MCF 10A (cell line): ENCODE results near the gene UBE2J1. TPM values are rescaled to one million over a fixed set of nuclear protein-coding genes. Genes with fewer than 3 reads are reported as not detected.

Experiments used
- BruUV-seq: library from RNA; stranded (reverse); fragments of 400-500 nt; replicated peaks from 2 replicates; lab custom pipeline; 2021; lab: Mats Ljungman, UMichigan
- CTCF ChIA-PET: fragments of 300-600 bp; sonication (Branson Sonifier 250); formaldehyde crosslinking; extraction: SDS; loops from one replicate; lab custom pipeline; 2021; ENCODE audit warnings: antibody characterized with exemption, inconsistent platforms; lab: Yijun Ruan, JAX
- POLR2A ChIA-PET: fragments of 300-600, 350-650 bp; sonication (Branson Sonifier 250); formaldehyde crosslinking; extraction: SDS; loops from one replicate; lab custom pipeline; 2020; ENCODE audit warnings: antibody characterized with exemption, inconsistent platforms; lab: Yijun Ruan, JAX
- DNase-seq: peaks from one replicate; pipeline ENCODE4 v3.0.0-alpha.2; 2018; ENCODE audit not compliant: unreplicated experiment
- H3K27ac Mint-ChIP-seq: one replicate; pipeline ENCODE4 v1.8.0; 2022; ENCODE audit warnings: mild to moderate bottlenecking, low read depth, mixed read lengths; ENCODE audit not compliant: unreplicated experiment
- H3K27me3 Mint-ChIP-seq: one replicate; pipeline ENCODE4 v1.8.0; 2022; ENCODE audit warnings: mixed read lengths; ENCODE audit not compliant: insufficient read depth, unreplicated experiment
- H3K36me3 Mint-ChIP-seq: one replicate; pipeline ENCODE4 v1.8.0; 2022; ENCODE audit warnings: mild to moderate bottlenecking, moderate library complexity, mixed read lengths; ENCODE audit not compliant: insufficient read depth, unreplicated experiment
- H3K4me1 Mint-ChIP-seq: one replicate; pipeline ENCODE4 v1.8.0; 2022; ENCODE audit warnings: mixed read lengths; ENCODE audit not compliant: insufficient read depth, unreplicated experiment
- H3K4me3 Mint-ChIP-seq: one replicate; pipeline ENCODE4 v1.8.0; 2022; ENCODE audit warnings: mild to moderate bottlenecking, moderate library complexity, mixed read lengths; ENCODE audit not compliant: unreplicated experiment
- H3K9me3 Mint-ChIP-seq: one replicate; pipeline ENCODE4 v1.8.0; 2022; ENCODE audit warnings: mixed read lengths; ENCODE audit not compliant: unreplicated experiment
- CTCF ChIP-seq: fragments of 200-600 bp; IDR thresholded peaks from one replicate; pipeline ENCODE4 v1.8.0; 2022; ENCODE audit warnings: antibody characterized with exemption, mild to moderate bottlenecking; ENCODE audit not compliant: unreplicated experiment
- intact Hi-C: fragments of 100-400 bp; cut with micrococcal nuclease; formaldehyde crosslinking; loops from 2 replicates; pipeline ENCODE4 v1.14.1; 2022
- total RNA-seq: library from RNA; stranded (reverse); gene quantifications from 2 replicates; pipeline ENCODE4 v1.2.3, GENCODE V29; 2022

UBE2J1 gene
- total RNA-seq, 1 experiment from 2014 or later = 39.0 TPM

- Mint-ChIP-seq H3K27ac (no peak overlapping the region), H3K36me3 (no peaks in the 10 kb centered on the region), H3K27me3 (no peaks in the 10 kb centered on the region), H3K4me1 (no peaks in the 10 kb centered on the region), H3K9me3 (no peaks in the 10 kb centered on the region), H3K4me3 (no peak overlapping the region)
- POLR2A ChIA-PET = no interaction called here
- TF ChIP-seq CTCF = no peak
- DNase-seq = no peak
- BruUV-seq = no TSS peak
- CTCF ChIA-PET = interaction anchor here (0.6 kb wide), 1 partner anchor 14 kb away, joined by 3 read pairs; no protein-coding TSS in a partner anchor
- intact Hi-C loops = no loop called here
Measured at GRCh38 chr6:89320012-89320559, 32.4 kb downstream of the UBE2J1 start.

- BruUV-seq = no TSS peak
- DNase-seq = no peak
- no peaks in the 10 kb centered on the region for H3K9me3 Mint-ChIP-seq
- no peaks in the 10 kb centered on the region for H3K27me3 Mint-ChIP-seq
- POLR2A ChIA-PET = no interaction called here
- H3K27ac Mint-ChIP-seq = no peak overlapping the region
- no peak for TF ChIP-seq CTCF
- CTCF ChIA-PET = no interaction called here
- no peak overlapping the region for H3K4me3 Mint-ChIP-seq
- intact Hi-C loops = no loop called here
- H3K36me3 Mint-ChIP-seq = no peaks in the 10 kb centered on the region
- H3K4me1 Mint-ChIP-seq = peaks cover 5% of the 10 kb centered on the region
Measured at GRCh38 chr6:89317067-89317466, 35.5 kb downstream of the UBE2J1 start.

GRCh38 chr6:89315249-89315885 lies 37.2 kb downstream of the UBE2J1 start, which contains the start of gene GABRR2:
Gene GABRR2 (minus strand): TSS chr6:89315299. CDS start chr6:89315165, 134 bp downstream.
- TF ChIP-seq CTCF = no peak
- no TSS peak for BruUV-seq
- ChIA-PET CTCF (no interaction called here), POLR2A (no interaction called here)
- no peak within 1 kb of the TSS for H3K27ac Mint-ChIP-seq
- no peak for DNase-seq
- H3K4me1 Mint-ChIP-seq = peaks cover 11% of the 10 kb centered on the region
- peaks cover 8% of the 10 kb centered on the region for H3K27me3 Mint-ChIP-seq
- intact Hi-C loops = no loop called here
- H3K9me3 Mint-ChIP-seq = no peaks in the 10 kb centered on the region
- no peak within 1 kb of the TSS for H3K4me3 Mint-ChIP-seq
- peaks cover 5% of the 10 kb centered on the region for H3K36me3 Mint-ChIP-seq

DNA sequence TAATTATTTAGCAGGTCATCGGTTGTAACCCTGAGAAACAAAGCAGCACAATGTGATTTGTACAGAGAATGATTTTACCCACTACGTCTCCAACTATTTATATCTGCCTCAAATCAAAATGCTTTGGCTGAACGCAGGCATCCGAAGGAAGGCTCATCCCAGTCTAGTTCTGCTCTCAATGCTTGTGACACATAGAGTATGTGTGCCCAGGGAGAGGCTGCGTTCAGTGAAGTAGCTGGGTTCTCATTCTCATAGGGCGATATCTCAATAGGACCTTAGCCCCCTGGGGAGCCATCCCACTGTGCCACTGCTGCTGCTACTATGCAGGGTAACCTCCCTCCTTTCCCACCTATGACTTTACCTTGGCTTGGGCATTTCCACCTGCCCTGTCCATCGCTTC lies 37.8 kb downstream of the UBE2J1 start:
- H3K4me3 Mint-ChIP-seq = no peak overlapping the region
- H3K9me3 Mint-ChIP-seq = no peaks in the 10 kb centered on the region
- H3K27ac Mint-ChIP-seq = no peak overlapping the region
- intact Hi-C loops = no loop called here
- CTCF ChIA-PET = no interaction called here
- POLR2A ChIA-PET = no interaction called here
- H3K27me3 Mint-ChIP-seq = peaks cover 15% of the 10 kb centered on the region
- H3K4me1 Mint-ChIP-seq = peaks cover 11% of the 10 kb centered on the region
- no peak for DNase-seq
- TF ChIP-seq CTCF = no peak
- BruUV-seq = no TSS peak
- H3K36me3 Mint-ChIP-seq = peaks cover 5% of the 10 kb centered on the region
